CD4-positive, alpha-beta T cell (primary cell): ENCODE data around the gene FSTL5. TPM values are rescaled to one million over a fixed set of nuclear protein-coding genes. Genes with fewer than 3 reads are reported as not detected.

Experiments used
- ATAC-seq: fragments of 200-7000 bp; cut with Tn5 transposase; one replicate; pipeline ENCODE4 v1.10.0; 2022; ENCODE audit warnings: mild to moderate bottlenecking; ENCODE audit not compliant: poor library complexity
- CTCF ChIA-PET: fragments of 350-600 bp; sonication (Branson Sonifier 250); formaldehyde crosslinking; loops from one replicate; lab custom pipeline; 2021; ENCODE audit warnings: antibody characterized with exemption, inconsistent platforms; lab: Charles Lee
- POLR2A ChIA-PET: fragments of 350-600 bp; sonication (Branson Sonifier 250); formaldehyde crosslinking; loops from one replicate; lab custom pipeline; 2021; ENCODE audit warnings: antibody characterized with exemption, inconsistent platforms; lab: Charles Lee
- DNase-seq, 14 experiments: peaks; one replicate each; pipeline ENCODE4 v3.0.0-alpha.2; 2013 to 2020; ENCODE audit warnings: mixed read lengths in 2 of 14
- H3K27ac ChIP-seq, 2 donors: one replicate each; pipeline versions ENCODE4 v1.5.1 to v1.7.0; 2013; ENCODE audit warnings: low read length in 2 of 2, low read depth in 1 of 2, mild to moderate bottlenecking in 1 of 2
- H3K27me3 ChIP-seq, 2 experiments: 1 replicate in 1 of 2; 2 replicates in 1 of 2; pipeline versions ENCODE4 v1.6.1 to v1.7.0; 2013; ENCODE audit warnings: low read length in 2 of 2, control low read depth in 1 of 2, mild to moderate bottlenecking in 1 of 2, moderate library complexity in 1 of 2; ENCODE audit not compliant: insufficient read depth in 2 of 2, control insufficient read depth in 1 of 2
- H3K36me3 ChIP-seq: one replicate; pipeline ENCODE4 v1.6.1; 2013; ENCODE audit warnings: low read length, control low read depth; ENCODE audit not compliant: insufficient read depth
- H3K4me1 ChIP-seq: one replicate; pipeline ENCODE4 v1.6.1; 2013; ENCODE audit warnings: low read length, control low read depth; ENCODE audit not compliant: insufficient read depth
- H3K4me3 ChIP-seq: one replicate; pipeline ENCODE4 v1.5.1; 2013; ENCODE audit warnings: mild to moderate bottlenecking, low read length, moderate library complexity
- H3K9me3 ChIP-seq, 2 experiments: 1 replicate in 1 of 2; 2 replicates in 1 of 2; pipeline versions ENCODE4 v1.6.1 to v1.7.0; 2013; ENCODE audit warnings: low read length in 2 of 2, mild to moderate bottlenecking in 2 of 2, control low read depth in 1 of 2, moderate library complexity in 1 of 2; ENCODE audit not compliant: control insufficient read depth in 1 of 2, insufficient read depth in 1 of 2
- H3K27ac Mint-ChIP-seq: one replicate; pipeline ENCODE4 v1.8.0; 2020; ENCODE audit warnings: mixed read lengths
- H3K27me3 Mint-ChIP-seq: one replicate; pipeline ENCODE4 v1.8.0; 2021; ENCODE audit warnings: mixed read lengths
- H3K36me3 Mint-ChIP-seq: one replicate; pipeline ENCODE4 v1.8.0; 2021; ENCODE audit warnings: low read depth, mixed read lengths
- H3K4me1 Mint-ChIP-seq: one replicate; pipeline ENCODE4 v1.8.0; 2021; ENCODE audit warnings: low read depth, mixed read lengths
- H3K4me3 Mint-ChIP-seq: one replicate; pipeline ENCODE4 v1.8.0; 2020; ENCODE audit warnings: mild to moderate bottlenecking, mixed read lengths
- H3K9me3 Mint-ChIP-seq: one replicate; pipeline ENCODE4 v1.8.0; 2020; ENCODE audit warnings: mixed read lengths
- intact Hi-C, 2 experiments: fragments of 100-400 bp; cut with DNase I in 1 of 2; cut with micrococcal nuclease in 1 of 2; formaldehyde crosslinking; loops; one replicate each; pipeline versions ENCODE4 v1.15.1 to v1.9.0; 2023 to 2025; cut with DNase I, micrococcal nuclease
- total RNA-seq, 174 experiments: library from RNA in 2 of 174; stranded (reverse) in 2 of 174; gene quantifications; one replicate each; pipeline ENCODE4 v1.2.3 and lab custom pipeline; 2021 to 2026
- TF ChIP-seq, protein P1 (sequence below): fragments of 200-600 bp; IDR thresholded peaks from one replicate; pipeline ENCODE4 v1.8.0; 2022; ENCODE audit warnings: antibody characterized with exemption, mild to moderate bottlenecking

FSTL5 gene
- total RNA-seq, 2 experiments from 2014 or later, result not detected

DNA sequence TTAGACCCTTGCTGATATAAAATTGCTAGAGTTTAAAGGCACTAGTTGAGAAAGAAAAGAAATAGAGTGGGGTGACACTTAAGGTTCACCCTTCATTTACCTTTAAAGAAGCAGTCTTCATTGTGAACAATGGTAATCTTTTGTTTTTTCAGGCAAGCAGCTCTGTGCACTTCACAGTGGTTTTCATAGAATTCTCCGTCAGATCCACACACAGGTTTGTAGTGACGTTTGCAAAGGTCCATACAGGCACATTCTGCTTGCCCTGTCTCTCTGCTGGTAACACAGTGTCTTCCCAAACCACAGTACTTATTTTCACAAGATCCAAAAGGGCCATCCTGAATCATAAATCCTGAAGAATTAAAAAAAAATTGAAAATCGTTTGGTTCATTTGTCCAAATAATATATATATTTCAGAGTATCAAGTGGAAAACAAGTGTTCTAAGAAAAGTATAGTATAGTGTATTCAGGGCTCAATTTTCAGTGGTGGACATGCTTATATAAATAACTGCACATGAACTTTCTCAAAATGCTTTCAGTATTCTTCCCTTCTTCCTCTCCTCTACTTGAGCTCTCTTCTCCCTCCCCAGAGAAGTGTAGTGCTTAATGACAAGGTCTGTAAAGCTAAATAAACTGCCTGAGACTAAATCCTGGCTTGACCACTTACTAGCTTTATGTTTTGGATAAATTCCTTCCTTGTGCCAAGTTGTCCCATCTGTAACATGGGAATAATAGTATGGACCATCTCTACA is 243.3 kb downstream of the FSTL5 start:
- ChIA-PET POLR2A (no interaction called here), CTCF (no interaction called here)
- Mint-ChIP-seq H3K9me3 (peaks cover 2% of the 10 kb centered on the region), H3K27ac (no peak overlapping the region), H3K36me3 (no peaks in the 10 kb centered on the region), H3K4me3 (no peak overlapping the region), H3K4me1 (no peaks in the 10 kb centered on the region), H3K27me3 (no peaks in the 10 kb centered on the region)
- H3K9me3 ChIP-seq, result peaks cover 0 to 4% of the 10 kb centered on the region in 2 experiments
- no peak overlapping the region for H3K27ac ChIP-seq
- intact Hi-C loops, result no loop called here
- H3K4me3 ChIP-seq, result no peak overlapping the region
- no peaks in the 10 kb centered on the region for H3K27me3 ChIP-seq
- TF ChIP-seq, protein P1, sequence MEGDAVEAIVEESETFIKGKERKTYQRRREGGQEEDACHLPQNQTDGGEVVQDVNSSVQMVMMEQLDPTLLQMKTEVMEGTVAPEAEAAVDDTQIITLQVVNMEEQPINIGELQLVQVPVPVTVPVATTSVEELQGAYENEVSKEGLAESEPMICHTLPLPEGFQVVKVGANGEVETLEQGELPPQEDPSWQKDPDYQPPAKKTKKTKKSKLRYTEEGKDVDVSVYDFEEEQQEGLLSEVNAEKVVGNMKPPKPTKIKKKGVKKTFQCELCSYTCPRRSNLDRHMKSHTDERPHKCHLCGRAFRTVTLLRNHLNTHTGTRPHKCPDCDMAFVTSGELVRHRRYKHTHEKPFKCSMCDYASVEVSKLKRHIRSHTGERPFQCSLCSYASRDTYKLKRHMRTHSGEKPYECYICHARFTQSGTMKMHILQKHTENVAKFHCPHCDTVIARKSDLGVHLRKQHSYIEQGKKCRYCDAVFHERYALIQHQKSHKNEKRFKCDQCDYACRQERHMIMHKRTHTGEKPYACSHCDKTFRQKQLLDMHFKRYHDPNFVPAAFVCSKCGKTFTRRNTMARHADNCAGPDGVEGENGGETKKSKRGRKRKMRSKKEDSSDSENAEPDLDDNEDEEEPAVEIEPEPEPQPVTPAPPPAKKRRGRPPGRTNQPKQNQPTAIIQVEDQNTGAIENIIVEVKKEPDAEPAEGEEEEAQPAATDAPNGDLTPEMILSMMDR, result no peak
- H3K36me3 ChIP-seq, result no peaks in the 10 kb centered on the region
- DNase-seq (no peak), ATAC-seq (no peak)
- no peaks in the 10 kb centered on the region for H3K4me1 ChIP-seq

DNA sequence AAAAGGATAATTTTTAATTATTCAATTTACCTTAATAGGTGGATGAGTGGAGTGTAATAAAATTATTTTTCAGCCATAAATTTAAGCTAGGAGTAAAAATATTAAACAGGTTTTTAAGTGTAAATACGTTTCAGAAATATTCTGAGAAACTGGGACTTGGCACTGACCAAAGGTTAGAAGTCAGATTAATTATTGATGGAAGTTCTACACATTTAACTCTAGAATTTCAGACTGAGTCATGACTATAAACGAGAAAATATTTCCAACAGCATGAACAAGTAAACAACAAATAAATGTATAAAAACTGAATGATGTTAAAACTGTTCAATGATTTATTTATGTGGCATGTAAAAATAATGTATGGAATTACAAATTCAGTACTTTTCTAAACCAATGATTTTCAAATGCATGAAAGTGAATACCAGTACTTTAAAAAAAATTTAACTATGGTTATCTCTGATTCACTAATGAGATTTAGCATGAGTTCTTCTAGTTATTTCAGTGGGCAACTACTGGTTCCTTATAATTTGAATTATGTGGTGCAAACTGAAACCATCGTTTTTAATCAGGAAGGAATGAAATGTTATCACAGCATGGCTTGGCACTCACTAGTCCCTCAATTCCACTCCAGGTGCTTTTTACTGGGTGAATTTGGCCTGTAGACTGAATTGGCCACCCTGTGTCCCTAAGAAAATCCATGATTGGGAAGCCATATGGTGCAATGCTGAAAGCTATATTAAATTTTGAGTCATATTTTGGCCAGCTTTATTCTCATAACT is 244.2 kb downstream of the FSTL5 start:
- CTCF ChIA-PET, result no interaction called here
- Mint-ChIP-seq H3K27me3 (no peaks in the 10 kb centered on the region), H3K4me3 (no peak overlapping the region), H3K4me1 (no peaks in the 10 kb centered on the region), H3K27ac (no peak overlapping the region), H3K36me3 (no peaks in the 10 kb centered on the region), H3K9me3 (peaks cover 2% of the 10 kb centered on the region)
- Histone ChIP-seq H3K4me3 (no peak overlapping the region), H3K27me3 (no peaks in the 10 kb centered on the region), H3K9me3 (peaks cover 0 to 4% of the 10 kb centered on the region in 2 experiments), H3K4me1 (no peaks in the 10 kb centered on the region), H3K27ac (no peak overlapping the region), H3K36me3 (no peaks in the 10 kb centered on the region)
- POLR2A ChIA-PET, result no interaction called here
- ATAC-seq (no peak), DNase-seq (no peak)
- TF ChIP-seq, protein P1, result no peak
- intact Hi-C loops, result no loop called here

DNA sequence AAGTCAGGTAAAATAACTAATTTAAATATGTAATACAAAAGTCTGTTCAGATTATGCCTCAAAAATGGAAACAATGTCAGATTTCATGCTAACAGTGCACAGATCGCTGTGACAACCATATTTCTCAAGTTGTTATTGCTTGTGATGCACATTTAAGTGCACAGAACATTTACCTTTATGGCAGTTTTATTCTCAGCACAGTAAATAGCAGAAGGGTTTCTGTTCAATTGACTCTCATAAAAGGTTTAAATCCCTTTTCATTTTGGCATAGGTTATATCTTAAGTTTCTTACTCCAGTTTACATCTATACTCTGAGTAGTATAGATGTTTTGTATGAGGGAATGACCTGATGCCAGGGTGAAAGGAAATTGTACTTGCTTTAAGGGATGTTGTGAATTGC is 247.8 kb downstream of the FSTL5 start:
- no peak overlapping the region for H3K27ac ChIP-seq
- ATAC-seq (no peak), DNase-seq (no peak)
- POLR2A ChIA-PET, result no interaction called here
- TF ChIP-seq, protein P1, result no peak
- Mint-ChIP-seq H3K4me1 (no peaks in the 10 kb centered on the region), H3K4me3 (no peak overlapping the region), H3K36me3 (no peaks in the 10 kb centered on the region), H3K27ac (no peak overlapping the region), H3K27me3 (no peaks in the 10 kb centered on the region), H3K9me3 (peaks cover 2% of the 10 kb centered on the region)
- H3K27me3 ChIP-seq, result no peaks in the 10 kb centered on the region
- intact Hi-C loops, result no loop called here
- no peaks in the 10 kb centered on the region for H3K4me1 ChIP-seq
- CTCF ChIA-PET, result no interaction called here
- no peak overlapping the region for H3K4me3 ChIP-seq
- H3K9me3 ChIP-seq, result peaks cover 0 to 4% of the 10 kb centered on the region in 2 experiments
- no peaks in the 10 kb centered on the region for H3K36me3 ChIP-seq
